GM13977 (cell line): ENCODE data around the gene MCM9.

Source experiments
- DNase-seq: peaks from one replicate; pipeline ENCODE4 v3.0.0; 2012; ENCODE audit warnings: low spot score
- CTCF ChIP-seq: IDR thresholded peaks from 2 replicates; pipeline ENCODE4 v1.5.1; 2012; ENCODE audit warnings: mild to moderate bottlenecking, control low read depth; ENCODE audit not compliant: insufficient read depth; ENCODE audit errors: extremely low read depth, missing control alignments
- in situ Hi-C: fragments of 300-500 bp; cut with MboI; formaldehyde crosslinking; loops from one replicate; pipeline ENCODE4 v1.12.0; 2022; ENCODE audit warnings: low sequenced_read_pairs, low pct_unique_long_range_greater_than_20kb, mixed read lengths, inconsistent platforms; ENCODE audit not compliant: unreplicated experiment

Gene MCM9

GRCh38 chr6:118893064-118893806 is 41.7 kb downstream of the MCM9 start:
- DNase-seq: peak; percentile 37
- in situ Hi-C loops: no loop called here
- no peak for TF ChIP-seq CTCF

GRCh38 chr6:118892355-118892991 is 42.5 kb downstream of the MCM9 start:
- no peak for TF ChIP-seq CTCF
- in situ Hi-C loops: no loop called here
- no peak for DNase-seq

- no peak for DNase-seq
- in situ Hi-C loops: no loop called here
- TF ChIP-seq CTCF: no peak
These were observed 43.8 kb downstream of the MCM9 start for GRCh38 chr6:118890997-118891790.

- DNase-seq: no peak
- no peak for TF ChIP-seq CTCF
- in situ Hi-C loops: no loop called here
These were observed 45.8 kb downstream of the MCM9 start for GRCh38 chr6:118889163-118889562.

- no peak for DNase-seq
- no peak for TF ChIP-seq CTCF
- in situ Hi-C loops: no loop called here
These were observed 48.3 kb downstream of the MCM9 start for GRCh38 chr6:118886641-118887040.

GRCh38 chr6:118882314-118882905 is 52.5 kb downstream of the MCM9 start:
- in situ Hi-C loops: no loop called here

More at GRCh38 chr6:118882314-118882905, 52.5 kb downstream of the MCM9 start:
- no peak for DNase-seq
- no peak for TF ChIP-seq CTCF
